ENCODE results near the gene CACNA1B.
"Not testable (repeated sequence)": the region's sequence is repeated elsewhere in the genome, so short reads cannot be mapped to it uniquely, and the experiment has no call there.

The CACNA1B gene

GRCh38 chr9:137889966-137890365 lies 12.4 kb downstream of the CACNA1B start:
- DNase-seq (ENCODE audit: low spot score) = not testable (repeated sequence)

GRCh38 chr9:137890768-137891587 lies 13.4 kb downstream of the CACNA1B start:
- DNase-seq (ENCODE audit: low spot score) = not testable (repeated sequence)

GRCh38 chr9:137891588-137892423 lies 14.2 kb downstream of the CACNA1B start:
- DNase-seq (ENCODE audit: low spot score) = no peak

- no peak for DNase-seq (ENCODE audit: low spot score)
Measured at GRCh38 chr9:137892424-137893191, 15.0 kb downstream of the CACNA1B start.

- no peak for DNase-seq (ENCODE audit: low spot score)
Measured at GRCh38 chr9:137893670-137894069, 16.1 kb downstream of the CACNA1B start.

- DNase-seq (ENCODE audit: low spot score) = no peak
Measured at GRCh38 chr9:137899551-137900360, 22.2 kb downstream of the CACNA1B start.

GRCh38 chr9:137900584-137901310 lies 23.2 kb downstream of the CACNA1B start:
- DNase-seq (ENCODE audit: low spot score) = no peak

GRCh38 chr9:137902646-137903045 lies 25.1 kb downstream of the CACNA1B start:
- DNase-seq (ENCODE audit: low spot score) = no peak

- no peak for DNase-seq (ENCODE audit: low spot score)
Measured at GRCh38 chr9:137905740-137906139, 28.2 kb downstream of the CACNA1B start.

GRCh38 chr9:137907776-137908175 lies 30.2 kb downstream of the CACNA1B start:
- DNase-seq (ENCODE audit: low spot score) = no peak

GRCh38 chr9:137912671-137913070 lies 35.1 kb downstream of the CACNA1B start:
- DNase-seq (ENCODE audit: low spot score) = no peak

GRCh38 chr9:137913132-137913531 lies 35.5 kb downstream of the CACNA1B start:
- no peak for DNase-seq (ENCODE audit: low spot score)

GRCh38 chr9:137913771-137914767 lies 36.5 kb downstream of the CACNA1B start:
- no peak for DNase-seq (ENCODE audit: low spot score)

- no peak for DNase-seq (ENCODE audit: low spot score)
Measured at GRCh38 chr9:137916540-137916939, 39.0 kb downstream of the CACNA1B start.

- no peak for DNase-seq (ENCODE audit: low spot score)
Measured at GRCh38 chr9:137917116-137917515, 39.5 kb downstream of the CACNA1B start.

GRCh38 chr9:137917795-137918194 lies 40.2 kb downstream of the CACNA1B start:
- no peak for DNase-seq (ENCODE audit: low spot score)

- DNase-seq (ENCODE audit: low spot score) = no peak
Measured at GRCh38 chr9:137918331-137919094, 40.9 kb downstream of the CACNA1B start.

- no peak for DNase-seq (ENCODE audit: low spot score)
Measured at GRCh38 chr9:137919095-137919465, 41.5 kb downstream of the CACNA1B start.

- no peak for DNase-seq (ENCODE audit: low spot score)
Measured at GRCh38 chr9:137919649-137920141, 42.1 kb downstream of the CACNA1B start.

Measured in COLO829 (cell line).